UCSD-AML1 (cell line): ENCODE data around the gene RBM14.
A peak's percentile ranks its signal among the peaks of the same experiment; 100 is the strongest.
"Not testable (repeated sequence)": the region's sequence is repeated elsewhere in the genome, so short reads cannot be mapped to it uniquely, and the experiment has no call there.

Experiments used
- DNase-seq: peaks from one replicate; lab custom pipeline; 2025; ENCODE audit not compliant: unreplicated experiment; lab: John Stamatoyannopoulos, UW

The RBM14 gene, protein sequence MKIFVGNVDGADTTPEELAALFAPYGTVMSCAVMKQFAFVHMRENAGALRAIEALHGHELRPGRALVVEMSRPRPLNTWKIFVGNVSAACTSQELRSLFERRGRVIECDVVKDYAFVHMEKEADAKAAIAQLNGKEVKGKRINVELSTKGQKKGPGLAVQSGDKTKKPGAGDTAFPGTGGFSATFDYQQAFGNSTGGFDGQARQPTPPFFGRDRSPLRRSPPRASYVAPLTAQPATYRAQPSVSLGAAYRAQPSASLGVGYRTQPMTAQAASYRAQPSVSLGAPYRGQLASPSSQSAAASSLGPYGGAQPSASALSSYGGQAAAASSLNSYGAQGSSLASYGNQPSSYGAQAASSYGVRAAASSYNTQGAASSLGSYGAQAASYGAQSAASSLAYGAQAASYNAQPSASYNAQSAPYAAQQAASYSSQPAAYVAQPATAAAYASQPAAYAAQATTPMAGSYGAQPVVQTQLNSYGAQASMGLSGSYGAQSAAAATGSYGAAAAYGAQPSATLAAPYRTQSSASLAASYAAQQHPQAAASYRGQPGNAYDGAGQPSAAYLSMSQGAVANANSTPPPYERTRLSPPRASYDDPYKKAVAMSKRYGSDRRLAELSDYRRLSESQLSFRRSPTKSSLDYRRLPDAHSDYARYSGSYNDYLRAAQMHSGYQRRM

DNA sequence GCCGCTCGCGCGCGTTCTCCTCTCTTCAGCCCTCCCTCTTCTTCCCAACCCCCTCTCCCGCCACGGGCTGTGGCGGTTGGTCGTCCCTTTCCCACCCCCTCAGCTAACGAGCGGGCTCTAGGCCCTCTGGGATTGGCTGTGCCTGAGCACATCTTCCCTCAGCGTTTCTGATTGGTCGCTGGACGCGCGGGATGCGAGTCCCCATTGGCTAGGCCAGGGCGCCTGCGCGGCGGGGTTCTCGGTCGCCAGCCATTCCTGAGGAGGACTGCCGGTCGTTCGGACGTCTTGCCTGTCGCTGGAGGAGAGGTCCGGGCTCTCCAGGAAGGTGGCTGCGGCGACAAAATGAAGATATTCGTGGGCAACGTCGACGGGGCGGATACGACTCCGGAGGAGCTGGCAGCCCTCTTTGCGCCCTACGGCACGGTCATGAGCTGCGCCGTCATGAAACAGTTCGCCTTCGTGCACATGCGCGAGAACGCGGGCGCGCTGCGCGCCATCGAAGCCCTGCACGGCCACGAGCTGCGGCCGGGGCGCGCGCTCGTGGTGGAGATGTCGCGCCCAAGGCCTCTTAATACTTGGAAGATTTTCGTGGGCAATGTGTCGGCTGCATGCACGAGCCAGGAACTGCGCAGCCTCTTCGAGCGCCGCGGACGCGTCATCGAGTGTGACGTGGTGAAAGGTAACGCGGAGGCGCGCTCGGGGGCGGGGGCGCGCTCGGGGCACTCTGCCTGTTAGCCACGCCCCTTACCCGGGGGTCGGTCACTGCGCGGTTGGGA lies at the start of gene RBM14:
Gene RBM14, plus strand, starts transcription at position 252 of the 776 bp plus-strand sequence. Its CDS starts 91 bp downstream, at position 343.
- DNase-seq = peak; percentile 98

DNA sequence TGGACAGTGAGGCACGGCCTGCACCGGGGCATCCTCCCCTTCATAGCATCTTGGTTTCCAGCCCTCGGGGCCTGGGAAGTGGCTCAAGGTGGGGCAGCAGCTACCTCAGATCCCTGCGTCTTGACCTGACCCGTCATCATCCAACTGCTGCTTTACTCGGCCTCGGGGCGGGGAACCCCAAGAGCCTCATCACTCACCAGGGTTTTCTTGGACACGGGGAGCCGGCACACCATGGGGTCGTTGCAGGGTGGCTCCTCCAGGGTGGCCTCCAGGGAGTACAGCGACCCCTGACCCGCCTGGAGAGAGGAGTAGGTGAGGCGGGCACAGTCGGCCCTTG lies 48.7 kb upstream of the RBM14 start:
- DNase-seq = no peak

DNA sequence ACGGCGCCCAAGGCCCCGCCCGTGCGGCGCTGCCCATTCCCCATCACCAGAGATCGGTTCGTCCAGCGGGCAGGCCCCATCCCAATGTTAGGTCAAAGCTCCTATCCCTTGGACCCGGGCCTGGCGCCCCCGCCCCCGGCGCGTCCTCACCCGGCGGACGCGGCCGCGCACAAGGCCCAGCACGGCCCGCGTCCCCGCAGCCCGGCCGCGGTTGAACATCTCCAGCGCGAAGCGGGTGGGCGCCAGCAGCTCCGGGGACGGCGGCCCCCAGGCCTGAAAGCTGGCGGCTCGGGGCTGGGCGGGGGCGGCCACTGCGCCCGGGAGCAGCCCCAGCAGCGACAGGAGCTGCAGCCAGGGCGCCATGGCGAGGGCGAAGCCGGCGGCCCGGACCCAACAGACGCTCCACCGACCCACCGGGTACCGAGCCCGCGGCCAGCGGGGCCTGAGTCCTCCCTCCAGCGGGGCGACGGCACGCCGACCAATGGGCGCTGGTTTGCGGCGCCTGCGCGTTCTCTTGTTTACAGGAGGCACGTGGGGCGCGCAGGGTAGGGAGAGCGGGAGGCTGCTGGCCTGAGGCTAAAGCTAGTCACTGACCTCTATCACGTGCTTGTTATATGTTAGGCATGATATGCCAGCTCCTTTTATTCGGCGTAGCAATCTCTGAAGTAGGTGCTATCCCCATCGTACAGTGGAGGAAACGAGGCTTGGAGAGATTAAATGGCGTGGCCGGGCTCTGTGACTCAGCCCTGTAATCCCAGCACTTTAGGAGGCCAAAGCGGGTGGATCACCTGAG lies 48.1 kb upstream of the RBM14 start, which contains the start of gene CTSF:
Gene CTSF, minus strand, starts transcription at position 483 of the 793 bp plus-strand sequence. Its CDS starts 120 bp downstream, at position 363.
- no peak for DNase-seq

DNA sequence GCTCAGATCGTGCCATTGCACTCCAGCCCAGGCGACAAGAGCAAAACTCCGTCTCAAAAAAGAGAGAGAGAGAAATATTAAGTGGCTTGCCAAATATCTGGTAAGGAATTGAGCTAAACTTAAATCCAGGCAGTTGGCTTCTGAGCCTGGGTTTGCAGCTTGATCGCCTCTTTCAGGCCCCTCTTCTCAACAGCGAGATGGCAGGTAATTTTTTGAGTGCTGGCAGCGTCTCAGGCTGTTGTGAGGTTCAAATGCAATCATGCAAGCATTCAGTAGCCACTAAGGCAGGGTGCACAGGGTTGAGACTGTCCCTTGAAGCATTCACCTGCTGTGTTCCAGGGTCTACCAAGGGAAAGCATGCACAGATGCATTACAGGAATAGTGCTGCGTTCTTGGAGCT lies 47.4 kb upstream of the RBM14 start:
- no peak for DNase-seq

DNA sequence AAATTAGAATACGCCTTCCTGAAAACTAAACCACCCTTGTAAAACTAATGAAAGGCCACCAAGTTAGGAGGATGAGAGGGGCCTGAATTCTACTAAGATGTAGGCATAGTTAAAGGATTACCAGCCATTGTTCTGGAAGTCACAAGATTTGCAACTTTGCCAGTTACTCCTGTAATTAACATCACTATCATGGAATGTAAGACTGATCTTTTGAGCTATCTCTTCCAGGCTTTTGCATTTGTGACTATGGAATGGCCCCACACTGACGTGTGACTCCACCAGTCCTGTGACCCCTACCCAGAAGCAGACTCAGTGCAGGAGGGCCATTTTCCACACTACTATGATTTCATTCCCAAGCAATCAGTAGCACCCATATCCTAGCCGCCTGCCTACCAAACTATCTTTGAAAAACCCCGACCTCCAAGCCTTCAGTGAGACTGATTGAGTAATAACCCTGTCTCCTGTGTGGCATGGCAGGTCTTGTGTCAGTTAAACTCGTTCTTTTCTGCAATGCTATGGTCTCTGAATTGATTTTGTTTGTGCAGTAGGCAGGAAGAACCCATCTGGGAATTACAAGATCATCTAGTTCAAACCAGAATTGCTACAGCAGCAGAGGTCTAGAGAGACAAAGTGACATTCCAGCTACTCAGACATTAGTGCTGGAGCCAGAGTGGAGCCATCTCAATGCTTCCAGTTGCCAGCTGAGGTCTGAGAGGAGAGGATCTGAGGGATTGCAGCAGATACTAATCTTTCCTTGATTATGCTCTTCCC lies 46.2 kb upstream of the RBM14 start:
- DNase-seq = no peak

DNA sequence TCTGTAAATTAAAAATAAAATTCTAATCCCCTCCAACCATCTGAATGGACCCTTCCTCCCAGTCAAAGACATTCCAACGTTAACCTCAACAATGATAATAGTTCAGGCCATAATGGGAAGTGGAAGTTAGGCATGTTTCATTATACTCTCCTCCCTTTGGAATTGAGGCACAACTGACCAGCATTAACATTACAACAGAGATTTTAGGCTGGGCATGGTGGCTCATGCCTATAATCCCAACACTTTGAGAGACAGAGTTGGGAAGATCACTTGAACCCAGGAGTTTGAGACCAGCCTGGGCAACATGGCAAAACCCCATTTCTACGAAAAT lies 45.6 kb upstream of the RBM14 start:
- no peak for DNase-seq

DNA sequence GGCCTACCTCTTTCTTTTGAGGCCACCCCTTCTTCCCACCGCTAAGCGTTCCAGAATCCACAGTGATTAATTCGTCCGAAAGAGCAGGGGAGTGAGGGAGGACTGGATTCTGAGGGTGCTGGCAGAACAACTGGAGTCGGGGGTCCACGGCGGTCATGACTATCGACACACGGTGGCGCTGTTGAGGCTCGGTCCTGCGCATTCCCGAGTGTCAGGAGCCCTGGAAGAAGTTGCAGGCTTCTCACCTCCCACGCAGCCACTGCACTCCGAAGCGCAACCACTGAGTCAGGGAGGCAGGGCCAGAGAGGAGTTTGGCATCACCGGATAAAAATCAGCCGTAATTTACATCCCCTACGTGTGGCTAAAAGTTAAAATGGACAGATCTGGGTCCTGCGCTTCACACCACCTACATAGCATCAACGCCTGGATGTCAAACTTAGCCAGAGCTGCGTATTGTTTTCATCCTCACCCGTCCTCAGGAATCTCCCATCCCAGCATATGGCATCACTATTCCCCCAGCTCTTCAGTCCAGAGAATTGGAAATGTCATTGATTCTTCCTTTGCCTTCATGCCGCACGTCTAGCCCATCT lies 37.3 kb upstream of the RBM14 start:
- DNase-seq = peak; percentile 73

DNA sequence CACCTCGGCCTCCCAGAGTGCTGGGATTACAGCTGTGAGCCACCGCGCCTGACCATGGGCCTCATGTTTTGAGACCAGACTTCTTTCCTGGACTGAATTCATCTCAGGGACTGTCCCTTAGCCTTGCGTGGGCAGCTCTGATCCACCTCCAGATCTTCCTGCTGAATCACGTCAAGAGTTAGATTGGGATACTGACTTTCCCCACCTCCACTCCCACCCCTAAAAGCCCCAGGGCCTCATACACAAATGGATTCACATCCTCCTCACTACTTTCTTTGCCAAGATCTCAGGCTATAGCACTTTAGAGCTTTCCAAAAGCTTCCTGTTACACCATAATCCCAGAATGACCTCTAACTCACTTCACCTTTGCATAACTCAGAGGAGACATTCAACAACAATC lies 35.6 kb upstream of the RBM14 start:
- DNase-seq = no peak

DNA sequence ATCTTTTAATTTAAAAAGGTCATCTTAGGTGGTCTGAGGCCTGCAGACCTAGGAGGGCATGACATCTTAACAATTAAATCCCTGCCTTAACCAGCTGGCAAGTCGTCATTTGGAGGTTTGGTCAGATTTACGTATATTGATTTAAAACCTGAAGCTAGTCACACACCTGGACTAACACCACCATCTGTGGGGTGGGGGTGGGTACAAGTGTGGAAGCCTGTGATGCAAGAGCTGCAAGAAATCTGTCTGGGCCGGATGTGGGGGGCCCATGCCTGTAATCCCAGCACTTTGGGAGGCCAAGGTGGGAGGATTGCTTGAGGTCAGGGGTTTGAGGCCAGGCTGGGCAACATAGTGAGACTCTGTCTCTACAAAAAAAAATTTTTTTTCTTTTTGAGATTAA lies 35.2 kb upstream of the RBM14 start:
- no peak for DNase-seq

DNA sequence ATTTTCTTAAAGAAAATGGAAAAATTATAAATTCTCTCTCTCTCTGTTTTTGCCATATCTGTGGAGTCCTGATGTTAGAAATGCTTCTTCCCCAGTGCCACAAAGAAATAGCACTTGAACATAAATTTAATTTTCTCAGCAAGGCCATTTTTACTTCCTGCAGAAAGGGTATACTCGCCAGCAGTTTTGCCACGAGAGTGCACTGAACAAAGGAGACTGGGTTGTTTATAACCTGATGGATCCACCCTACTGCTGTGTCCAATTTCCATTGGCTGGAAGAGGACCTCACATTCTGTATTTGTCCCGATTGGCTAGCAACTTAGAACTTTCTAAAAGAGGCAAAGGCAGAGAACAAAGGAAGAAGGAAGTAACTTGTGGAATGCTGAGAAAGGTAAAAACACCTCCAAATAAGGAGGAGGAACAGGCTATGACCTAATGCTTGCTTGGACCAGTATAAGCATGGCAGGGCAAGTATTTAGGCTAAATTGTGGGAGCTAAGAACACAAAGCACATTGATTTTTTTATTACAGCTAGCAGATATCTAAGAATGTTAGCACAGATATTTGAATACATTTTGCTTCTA lies 33.8 kb upstream of the RBM14 start:
- not testable (repeated sequence) for DNase-seq

DNA sequence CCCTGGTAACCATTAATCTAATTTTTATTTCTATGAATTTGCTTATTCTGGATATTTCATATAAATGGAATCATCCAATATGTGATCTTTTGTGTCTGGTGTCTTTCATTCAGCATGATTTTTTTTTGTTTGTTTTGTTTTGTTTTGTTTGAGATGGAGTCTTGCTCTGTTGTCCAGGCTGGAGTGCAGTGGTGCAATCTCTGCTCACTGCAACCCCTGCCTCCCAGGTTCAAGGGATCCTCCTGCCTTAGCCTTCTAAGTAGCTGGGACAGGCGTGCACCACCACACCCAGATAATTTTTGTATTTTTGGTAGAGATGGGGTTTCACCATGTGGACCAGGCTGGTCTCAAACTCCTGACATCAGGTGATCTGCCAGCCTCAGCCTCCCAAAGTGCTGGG lies 31.0 kb upstream of the RBM14 start:
- DNase-seq = not testable (repeated sequence)

DNA sequence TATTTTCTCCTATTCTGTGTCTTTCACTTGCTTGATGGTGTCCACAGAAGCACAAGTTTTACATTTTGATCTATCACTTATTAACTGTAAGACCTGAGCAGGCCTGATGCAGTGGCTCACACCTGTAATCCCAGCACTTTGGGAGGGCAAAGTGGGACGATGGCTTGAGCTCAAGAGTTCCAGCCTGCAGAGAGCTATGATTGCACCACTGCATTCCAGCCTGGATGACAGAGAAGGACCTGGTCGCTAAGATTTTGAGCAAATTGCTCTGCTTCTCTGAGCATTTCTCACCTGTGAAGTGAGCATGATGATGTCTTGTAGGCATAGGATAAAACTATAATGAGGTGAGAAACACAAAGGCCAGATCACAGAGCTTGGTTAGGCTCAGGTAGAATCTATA lies 30.3 kb upstream of the RBM14 start:
- no peak for DNase-seq

DNA sequence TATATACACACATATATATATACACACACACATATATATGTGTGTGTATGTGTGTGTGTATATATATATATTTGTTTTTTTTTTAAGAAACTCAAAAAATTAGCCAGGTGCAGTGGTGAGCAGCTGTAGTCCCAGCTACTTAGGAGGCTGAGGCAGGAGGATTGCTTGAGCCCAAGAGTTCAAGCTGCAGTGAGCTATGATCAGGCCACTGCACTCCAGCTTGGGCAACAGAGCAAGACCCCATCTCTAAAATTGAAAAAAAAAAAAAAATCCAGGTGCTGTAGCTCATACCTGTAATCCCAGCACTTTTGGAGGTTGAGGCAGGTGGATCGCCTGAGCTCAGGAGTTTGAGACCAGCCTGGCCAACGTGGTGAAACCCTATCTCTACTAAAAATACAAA lies 27.1 kb upstream of the RBM14 start:
- DNase-seq = not testable (repeated sequence)

DNA sequence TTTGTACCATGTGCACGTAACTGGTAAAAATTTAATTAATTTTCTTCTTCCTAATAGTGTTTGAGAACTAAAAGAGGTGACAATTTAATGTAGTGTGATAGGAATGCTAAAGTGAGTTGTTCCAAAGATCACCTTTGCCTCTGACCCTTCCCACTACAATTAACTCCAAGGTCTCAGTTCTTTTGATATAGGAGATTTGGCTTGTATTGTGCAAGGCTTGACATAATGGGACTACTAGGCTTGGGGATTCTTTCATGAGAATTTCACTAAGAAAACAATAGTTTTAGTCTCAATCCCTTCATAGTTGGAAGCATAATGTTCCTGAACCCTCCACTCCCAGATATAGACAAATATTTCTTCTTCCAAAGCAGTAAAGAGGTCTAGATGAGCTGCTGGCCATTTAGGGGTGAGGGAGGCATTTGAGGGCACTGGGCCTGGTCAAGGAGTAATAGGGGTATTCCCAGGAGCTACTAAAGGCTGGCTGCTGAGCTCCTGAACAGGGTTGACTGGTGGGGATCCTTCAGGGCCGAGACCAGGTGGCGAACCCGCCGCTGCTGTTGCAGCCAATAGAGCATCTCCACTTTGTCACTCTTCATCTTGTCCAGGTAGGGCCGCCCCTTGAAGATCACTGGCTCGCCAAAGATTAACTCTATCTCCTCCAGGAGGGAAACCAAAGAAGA lies 26.3 kb upstream of the RBM14 start:
- DNase-seq = no peak

DNA sequence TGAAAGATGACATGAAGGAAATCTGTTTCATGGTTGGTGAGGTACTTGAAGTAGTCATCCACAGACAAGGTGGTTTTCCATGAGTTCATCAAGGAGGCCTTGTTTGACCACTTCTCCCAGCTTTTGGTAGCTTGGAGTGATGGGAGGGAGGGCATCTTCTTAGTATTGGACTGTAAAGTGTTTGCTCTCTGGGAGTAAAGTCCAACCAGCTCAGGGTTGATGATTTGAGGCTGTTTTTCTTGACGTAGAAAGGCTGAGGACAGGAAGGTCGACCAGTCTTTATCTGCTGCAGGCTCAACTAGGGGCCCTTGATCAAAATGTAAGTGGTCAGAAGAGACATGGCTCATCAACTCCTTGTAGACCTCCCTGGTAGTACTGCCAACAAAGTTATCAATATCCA lies 25.3 kb upstream of the RBM14 start:
- no peak for DNase-seq

DNA sequence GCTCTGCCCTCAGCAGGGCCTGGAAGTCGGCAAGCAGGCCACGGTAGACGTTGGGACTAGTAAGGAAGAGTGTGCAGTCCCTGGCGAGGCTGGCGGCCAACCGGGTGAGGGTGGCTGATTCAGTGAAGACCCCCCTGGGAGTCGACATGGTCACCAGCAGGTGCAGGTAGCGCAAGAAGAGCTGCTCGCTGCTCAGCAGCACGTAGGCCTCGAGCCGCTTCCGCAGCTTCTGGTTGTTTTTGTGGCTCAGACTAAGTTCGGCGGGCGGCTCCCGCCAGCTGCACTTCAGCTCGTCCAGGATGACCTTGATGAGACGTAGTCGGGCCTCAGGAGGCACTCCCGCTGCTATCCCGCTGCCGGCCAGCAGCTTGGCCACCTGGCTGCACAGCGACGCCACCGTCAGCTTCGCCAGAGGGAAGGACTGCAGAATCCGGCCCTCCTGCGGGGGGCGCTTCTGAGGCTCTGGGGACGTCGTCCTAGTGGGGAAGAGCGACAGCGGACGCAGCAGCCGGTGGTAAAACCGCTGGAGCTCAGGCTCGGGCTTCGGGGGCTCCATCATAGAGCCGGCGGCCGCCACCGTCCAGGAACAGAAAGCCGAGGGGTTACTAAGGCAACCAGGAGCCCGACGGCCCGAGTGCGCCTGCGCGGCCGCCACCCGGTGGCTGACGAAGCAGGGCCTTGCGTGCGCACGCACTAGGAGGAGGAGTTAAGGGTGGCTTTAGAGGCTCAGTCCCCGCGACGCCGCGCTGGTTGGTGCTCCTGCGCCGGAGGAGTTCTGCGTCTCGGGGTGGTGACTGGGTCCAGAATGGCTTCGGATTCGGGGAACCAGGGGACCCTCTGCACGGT lies 23.8 kb upstream of the RBM14 start, which contains the start of the genes CCDC87 and CCS:
Gene CCDC87, minus strand, starts transcription at position 607 of the 846 bp plus-strand sequence. Its CDS starts 48 bp downstream, at position 559.
Gene CCS, plus strand, starts transcription at position 729 of the 846 bp plus-strand sequence. Its CDS starts 77 bp downstream, at position 806.
- peak; percentile 96 for DNase-seq

DNA sequence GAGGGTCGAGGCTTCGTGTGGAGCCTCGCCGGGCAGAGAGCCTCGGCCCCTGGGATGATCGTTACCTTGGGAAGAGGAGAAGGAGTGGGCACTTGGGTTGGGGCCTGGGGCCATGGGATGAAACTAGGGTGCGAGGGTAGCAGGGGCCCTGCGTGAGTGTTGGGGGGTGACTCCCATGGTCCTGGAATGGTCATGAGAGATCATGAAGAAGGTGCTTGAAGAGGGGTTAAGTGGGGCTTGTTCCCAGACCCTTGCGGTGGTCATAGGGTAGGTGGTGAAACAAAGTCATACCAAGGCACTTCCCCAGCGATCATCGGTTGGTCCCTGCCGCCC lies 23.2 kb upstream of the RBM14 start:
- no peak for DNase-seq

DNA sequence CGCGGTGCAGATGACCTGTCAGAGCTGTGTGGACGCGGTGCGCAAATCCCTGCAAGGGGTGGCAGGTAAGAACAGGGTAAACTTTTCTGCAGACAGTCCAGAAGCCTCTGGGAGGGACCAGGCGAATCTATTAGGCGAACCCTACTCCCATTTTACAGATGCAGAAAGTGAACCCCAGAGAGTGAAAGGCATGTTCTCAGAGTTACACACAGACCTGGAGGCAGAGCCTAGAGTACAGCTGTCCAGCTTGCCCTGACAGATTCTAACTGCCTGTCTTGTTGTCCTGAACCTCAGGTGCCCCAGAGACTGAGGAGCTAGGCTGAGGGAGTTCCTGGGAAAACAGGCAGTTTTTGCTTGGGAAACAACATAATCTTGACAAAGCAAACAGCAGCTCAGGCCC lies 22.8 kb upstream of the RBM14 start:
- DNase-seq = no peak
